Brain microvascular endothelial cell (primary cell): ENCODE data around the gene GCFC2.

Experiments
- DNase-seq: peaks from one replicate; pipeline ENCODE4 v3.0.0-alpha.2; 2020
- H3K27ac ChIP-seq: fragments of 250-450 bp; sonication (Bioruptor Pico); 2 replicates; pipeline ENCODE4 v1.5.1; 2020; ENCODE audit warnings: mild to moderate bottlenecking, moderate library complexity
- H3K27me3 ChIP-seq: fragments of 250-450 bp; sonication (Bioruptor Pico); replicated peaks from 2 replicates; pipeline ENCODE4 v1.5.1; 2020; ENCODE audit warnings: mild to moderate bottlenecking
- H3K36me3 ChIP-seq: fragments of 250-450 bp; sonication (Bioruptor Pico); replicated peaks from 2 replicates; pipeline ENCODE4 v1.5.1; 2020; ENCODE audit warnings: mild to moderate bottlenecking
- H3K4me3 ChIP-seq: 2 replicates; pipeline ENCODE4 v1.5.1; 2011; ENCODE audit warnings: low read depth, mild to moderate bottlenecking, control low read depth, low read length, moderate library complexity
- in situ Hi-C: cut with HindIII; loops from 2 replicates; pipeline ENCODE4 v1.10.0; 2017; ENCODE audit warnings: low sequenced_read_pairs, low pct_ligation_motif_present
- TF ChIP-seq, protein P1 (sequence below): IDR thresholded peaks from 2 replicates; pipeline ENCODE4 v1.5.1; 2011; ENCODE audit warnings: low read depth, mild to moderate bottlenecking, moderate library complexity, low read length, control low read depth, inconsistent platforms; ENCODE audit errors: missing control alignments

The GCFC2 gene

DNA sequence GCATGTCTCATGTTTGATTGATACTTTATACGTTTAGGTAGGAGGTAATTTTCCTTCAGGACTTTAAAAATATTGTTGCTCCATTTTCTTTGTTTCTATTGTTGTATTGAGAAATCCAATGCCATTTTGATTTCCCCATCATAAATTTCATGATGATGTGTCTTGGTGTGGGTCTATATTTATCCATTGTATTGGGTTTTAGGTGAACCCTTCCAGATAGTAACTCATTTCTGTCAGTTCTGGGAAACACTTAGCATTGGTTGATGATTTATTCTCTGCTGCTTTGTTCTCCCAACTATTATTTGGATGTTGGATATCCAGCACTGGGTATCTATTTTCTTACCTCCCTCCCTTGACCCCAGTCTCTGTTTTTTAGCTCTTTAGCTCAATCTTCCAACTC is 54.2 kb downstream of the GCFC2 start:
- Histone ChIP-seq H3K4me3 (no peak overlapping the region), H3K36me3 (peaks cover 26% of the 10 kb centered on the region), H3K27ac (no peak overlapping the region), H3K27me3 (no peaks in the 10 kb centered on the region)
- DNase-seq = no peak
- TF ChIP-seq, protein P1, sequence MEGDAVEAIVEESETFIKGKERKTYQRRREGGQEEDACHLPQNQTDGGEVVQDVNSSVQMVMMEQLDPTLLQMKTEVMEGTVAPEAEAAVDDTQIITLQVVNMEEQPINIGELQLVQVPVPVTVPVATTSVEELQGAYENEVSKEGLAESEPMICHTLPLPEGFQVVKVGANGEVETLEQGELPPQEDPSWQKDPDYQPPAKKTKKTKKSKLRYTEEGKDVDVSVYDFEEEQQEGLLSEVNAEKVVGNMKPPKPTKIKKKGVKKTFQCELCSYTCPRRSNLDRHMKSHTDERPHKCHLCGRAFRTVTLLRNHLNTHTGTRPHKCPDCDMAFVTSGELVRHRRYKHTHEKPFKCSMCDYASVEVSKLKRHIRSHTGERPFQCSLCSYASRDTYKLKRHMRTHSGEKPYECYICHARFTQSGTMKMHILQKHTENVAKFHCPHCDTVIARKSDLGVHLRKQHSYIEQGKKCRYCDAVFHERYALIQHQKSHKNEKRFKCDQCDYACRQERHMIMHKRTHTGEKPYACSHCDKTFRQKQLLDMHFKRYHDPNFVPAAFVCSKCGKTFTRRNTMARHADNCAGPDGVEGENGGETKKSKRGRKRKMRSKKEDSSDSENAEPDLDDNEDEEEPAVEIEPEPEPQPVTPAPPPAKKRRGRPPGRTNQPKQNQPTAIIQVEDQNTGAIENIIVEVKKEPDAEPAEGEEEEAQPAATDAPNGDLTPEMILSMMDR = no peak
- in situ Hi-C loops = no loop called here

- TF ChIP-seq, protein P1 = no peak
- no peak overlapping the region for H3K4me3 ChIP-seq
- in situ Hi-C loops = no loop called here
- no peak for DNase-seq
- peaks cover 30% of the 10 kb centered on the region for H3K36me3 ChIP-seq
- no peak overlapping the region for H3K27ac ChIP-seq
- no peaks in the 10 kb centered on the region for H3K27me3 ChIP-seq
Observed at GRCh38 chr2:75655861-75656260, 54.9 kb downstream of the GCFC2 start.

DNA sequence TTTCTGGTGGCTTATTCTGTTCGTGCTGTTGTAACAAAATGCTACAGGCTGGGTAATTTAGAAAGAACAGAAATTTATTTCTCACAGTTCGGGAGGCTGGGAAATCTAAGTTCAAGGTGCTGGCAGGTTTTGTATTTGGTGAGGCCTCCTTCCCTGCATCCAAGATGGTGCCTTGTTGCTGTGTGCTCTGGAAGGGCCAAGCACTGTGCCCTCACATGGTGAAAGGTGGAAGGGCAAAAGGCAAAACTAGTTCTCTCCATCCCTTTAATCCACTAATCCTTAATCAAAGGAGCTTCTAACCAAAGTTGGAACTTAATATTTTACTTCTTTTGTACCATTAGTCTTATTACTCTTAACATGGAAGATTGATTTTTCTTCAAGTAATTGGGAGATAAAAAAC is 56.7 kb downstream of the GCFC2 start:
- Histone ChIP-seq H3K27me3 (no peaks in the 10 kb centered on the region), H3K36me3 (peaks cover 33% of the 10 kb centered on the region), H3K4me3 (no peak overlapping the region), H3K27ac (no peak overlapping the region)
- no peak for DNase-seq
- in situ Hi-C loops = no loop called here
- TF ChIP-seq, protein P1 = peak; percentile 10

GRCh38 chr2:75647771-75648170 is 62.9 kb downstream of the GCFC2 start:
- Histone ChIP-seq H3K4me3 (peak overlapping the region; percentile 97), H3K36me3 (peaks cover 16% of the 10 kb centered on the region), H3K27me3 (no peaks in the 10 kb centered on the region), H3K27ac (no peak overlapping the region)
- TF ChIP-seq, protein P1 = no peak
- peak; percentile 8 for DNase-seq
- in situ Hi-C loops = no loop called here

DNA sequence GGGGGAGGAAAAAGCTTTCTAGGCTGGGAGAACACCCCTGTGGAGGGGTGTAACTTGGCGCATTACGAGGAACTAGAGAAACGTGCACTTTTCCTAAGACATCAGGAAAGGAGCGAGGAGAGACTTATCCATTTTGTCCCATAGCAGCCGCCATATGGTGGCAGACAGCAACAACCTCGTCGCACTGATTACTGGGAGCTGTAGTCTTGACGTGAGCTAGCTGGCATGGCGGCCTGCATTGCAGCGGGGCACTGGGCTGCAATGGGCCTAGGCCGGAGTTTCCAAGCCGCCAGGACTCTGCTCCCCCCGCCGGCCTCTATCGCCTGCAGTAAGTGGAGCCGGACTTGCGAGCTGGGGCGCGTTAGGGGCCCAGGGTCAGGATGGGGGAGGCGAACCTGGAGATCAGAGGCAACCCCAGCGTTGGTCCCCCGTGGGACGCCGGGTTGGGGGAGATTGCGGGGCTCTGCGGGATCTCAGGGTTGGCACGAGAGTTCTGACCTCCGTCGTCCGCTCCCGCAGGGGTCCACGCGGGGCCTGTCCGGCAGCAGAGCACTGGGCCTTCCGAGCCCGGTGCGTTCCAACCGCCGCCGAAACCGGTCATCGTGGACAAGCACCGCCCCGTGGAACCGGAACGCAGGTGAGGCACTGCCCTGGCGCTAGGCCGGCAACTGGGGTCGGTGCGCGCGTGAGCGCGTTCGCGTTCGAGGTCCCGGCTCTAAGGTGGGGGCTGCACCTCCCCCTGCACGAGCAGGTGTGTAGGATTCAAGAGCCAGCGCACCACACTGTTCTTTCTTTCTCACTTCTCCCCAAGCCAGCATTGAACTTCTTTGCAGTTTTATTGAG is 63.9 kb downstream of the GCFC2 start, which contains the start of gene MRPL19:
Gene MRPL19, plus strand, starts transcription at position 201 of the 843 bp plus-strand sequence. Its CDS starts 25 bp downstream, at position 226.
- DNase-seq = peak; percentile 94

More for the DNA sequence above, 63.9 kb downstream of the GCFC2 start, which contains the start of gene MRPL19:
- peaks cover 9% of the 10 kb centered on the region for H3K36me3 ChIP-seq
- no peaks in the 10 kb centered on the region for H3K27me3 ChIP-seq
- TF ChIP-seq, protein P1 = no peak
- H3K4me3 ChIP-seq = peak within 1 kb of the TSS; percentile 97
- peak within 1 kb of the TSS; percentile 55 for H3K27ac ChIP-seq
- in situ Hi-C loops = no loop called here
